Measurements from ENCODE around the gene WIZ.
A peak's percentile ranks its signal among the peaks of the same experiment; 100 is the strongest.
"Not testable (repeated sequence)": the region's sequence is repeated elsewhere in the genome, so short reads cannot be mapped to it uniquely, and the experiment has no call there.

WIZ gene

DNA sequence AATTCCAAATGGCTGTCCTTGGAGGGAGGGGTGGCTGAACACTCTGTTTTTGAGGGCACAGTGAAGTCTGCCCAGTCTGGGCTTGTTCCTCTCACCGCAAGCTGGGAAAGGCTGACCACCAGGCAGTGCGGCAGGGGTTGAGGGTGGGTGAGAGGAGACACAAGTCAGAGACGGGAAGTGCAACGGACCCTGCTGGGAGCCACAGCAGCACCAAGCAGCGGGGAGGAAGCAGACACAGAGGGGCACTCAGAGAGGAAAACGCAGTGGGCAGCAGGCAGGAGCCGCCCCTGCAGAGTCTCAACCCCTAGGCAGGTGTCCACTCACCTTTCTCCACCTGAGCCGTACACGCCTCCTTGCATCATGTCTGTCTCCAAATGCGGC is 46.6 kb downstream of the WIZ start:
- no peak for DNase-seq (ENCODE audit: low spot score)

DNA sequence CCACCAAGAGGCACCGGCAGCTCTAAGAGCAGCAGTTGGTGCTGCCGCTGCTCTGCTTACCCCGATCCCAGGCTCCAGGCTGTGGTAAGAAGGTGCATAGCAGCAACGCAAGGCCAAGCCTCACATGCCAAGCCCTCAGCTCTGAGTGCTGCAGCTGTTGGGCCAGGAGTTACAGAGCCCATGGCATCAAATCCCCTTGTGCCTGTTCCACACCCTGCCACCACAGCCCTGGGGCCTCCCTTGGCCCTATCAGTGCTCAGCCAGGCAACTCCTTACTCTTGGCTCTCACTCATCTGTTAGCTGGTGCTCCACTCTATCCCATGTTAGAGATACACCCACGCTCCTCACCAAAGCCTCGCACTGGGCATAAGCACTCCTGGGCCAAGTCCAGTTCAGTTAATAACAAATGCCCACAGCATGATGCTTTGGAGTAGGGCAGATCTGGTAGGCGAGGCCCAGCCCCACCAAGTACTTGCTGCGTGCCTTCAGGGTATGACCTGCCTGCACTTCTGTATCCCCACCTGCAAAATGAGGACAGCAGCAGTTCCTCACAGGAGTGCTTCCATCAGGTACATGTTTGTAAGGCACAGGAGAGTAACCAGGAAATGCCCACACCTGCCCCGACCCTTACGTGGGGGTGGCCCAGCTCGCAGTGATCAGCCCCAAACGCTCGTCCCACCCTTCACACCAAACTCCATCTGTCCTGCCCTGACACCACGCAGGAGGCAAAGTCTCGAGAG is 47.2 kb downstream of the WIZ start:
- no peak for DNase-seq (ENCODE audit: low spot score)

DNA sequence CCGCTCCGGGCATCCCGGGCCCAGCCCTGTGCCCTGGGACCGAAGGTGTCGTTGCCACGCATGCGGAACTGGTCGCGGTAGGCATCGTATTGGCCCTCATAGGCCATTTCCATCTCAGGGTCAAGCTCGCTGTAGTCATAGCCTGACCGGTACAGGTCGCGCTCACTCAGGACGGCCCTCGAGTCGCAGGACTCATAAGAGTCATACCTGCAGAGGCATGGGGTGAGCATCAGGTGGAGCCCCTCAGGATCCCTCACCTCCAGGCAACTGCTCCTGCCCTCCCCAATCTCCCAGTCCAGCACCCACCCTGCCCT is 48.4 kb downstream of the WIZ start:
- no peak for DNase-seq (ENCODE audit: low spot score)

DNA sequence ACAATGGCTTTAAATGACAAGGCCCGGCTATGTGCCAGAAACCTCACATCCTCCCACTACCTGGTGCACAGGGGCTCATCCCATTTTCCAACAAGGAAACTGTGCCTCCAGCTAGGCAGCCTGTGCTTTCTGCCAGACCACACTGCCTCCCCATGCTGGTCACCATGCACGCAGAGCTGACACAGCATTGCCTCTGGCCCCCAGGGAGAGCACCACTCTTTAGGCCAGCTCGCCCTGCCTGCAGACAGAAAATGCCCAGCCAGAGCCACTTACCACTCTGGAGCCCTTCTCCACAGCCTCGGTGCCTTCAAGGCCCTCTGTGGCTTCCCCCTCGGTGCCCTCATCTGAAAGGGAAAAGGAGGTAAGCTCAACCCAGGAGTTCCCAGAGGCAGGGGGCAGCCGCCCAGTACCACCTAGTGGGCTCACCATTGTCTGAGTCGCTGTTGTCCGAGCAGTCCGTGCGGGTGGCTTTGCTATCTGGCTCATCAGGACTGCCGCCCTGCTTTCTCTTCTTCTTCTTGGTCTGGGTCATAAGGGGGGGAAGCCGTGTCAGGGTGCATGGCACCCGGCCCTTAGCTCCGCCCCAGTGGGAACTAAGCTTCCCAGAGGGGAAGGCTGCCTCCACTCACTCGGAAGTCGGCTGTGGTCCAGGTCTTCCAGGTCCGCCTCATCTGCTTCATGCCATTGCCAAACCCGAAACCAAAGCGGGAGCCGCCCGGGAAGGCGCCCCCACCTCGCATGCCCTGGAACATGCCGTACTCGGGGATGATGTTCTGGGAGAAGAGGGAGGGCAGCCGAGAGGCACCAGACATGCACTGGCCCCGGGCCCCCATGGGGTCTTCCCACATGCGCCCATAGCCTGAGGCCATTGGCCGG is 49.0 kb downstream of the WIZ start:
- DNase-seq (ENCODE audit: low spot score): no peak

- no peak for DNase-seq (ENCODE audit: low spot score)
Observed at GRCh38 chr19:15399635-15400034, 50.1 kb downstream of the WIZ start.

DNA sequence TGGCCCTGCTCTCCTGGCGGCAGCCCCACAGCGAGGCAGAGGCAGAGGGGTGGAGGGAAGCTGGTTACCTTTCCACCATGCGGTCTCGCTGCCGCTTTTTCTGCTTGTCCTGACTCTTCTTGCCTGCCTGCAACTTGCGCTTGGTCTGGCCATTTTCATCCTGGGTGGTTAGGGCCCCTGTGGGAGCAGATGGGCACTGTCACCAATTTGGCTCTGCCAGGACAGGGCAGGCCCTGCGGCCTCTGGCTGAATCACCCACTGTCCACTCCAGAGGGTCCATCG is 50.6 kb downstream of the WIZ start:
- no peak for DNase-seq (ENCODE audit: low spot score)

GRCh38 chr19:15398501-15399233 is 51.1 kb downstream of the WIZ start:
- DNase-seq (ENCODE audit: low spot score): no peak

DNA sequence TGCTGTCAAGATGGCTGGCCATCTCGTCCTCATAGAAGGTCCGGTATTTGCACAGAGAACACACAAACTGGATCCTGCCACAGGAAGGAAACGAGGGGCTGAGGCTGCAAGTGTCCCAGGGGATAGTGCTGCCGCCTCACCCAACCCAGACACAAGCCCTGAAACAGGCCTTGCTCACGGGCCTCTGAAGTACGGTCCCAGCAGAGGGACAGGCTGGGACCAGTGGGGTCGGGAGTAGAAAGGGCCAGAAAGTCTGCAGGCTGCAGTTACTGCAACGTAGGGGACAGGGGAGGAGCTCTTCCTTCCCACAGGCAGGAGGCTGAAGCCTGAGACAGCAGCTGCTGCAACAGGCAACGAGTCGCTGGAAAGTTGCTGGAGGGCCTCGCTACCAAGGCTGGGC is 52.0 kb downstream of the WIZ start:
- DNase-seq (ENCODE audit: low spot score): no peak

DNA sequence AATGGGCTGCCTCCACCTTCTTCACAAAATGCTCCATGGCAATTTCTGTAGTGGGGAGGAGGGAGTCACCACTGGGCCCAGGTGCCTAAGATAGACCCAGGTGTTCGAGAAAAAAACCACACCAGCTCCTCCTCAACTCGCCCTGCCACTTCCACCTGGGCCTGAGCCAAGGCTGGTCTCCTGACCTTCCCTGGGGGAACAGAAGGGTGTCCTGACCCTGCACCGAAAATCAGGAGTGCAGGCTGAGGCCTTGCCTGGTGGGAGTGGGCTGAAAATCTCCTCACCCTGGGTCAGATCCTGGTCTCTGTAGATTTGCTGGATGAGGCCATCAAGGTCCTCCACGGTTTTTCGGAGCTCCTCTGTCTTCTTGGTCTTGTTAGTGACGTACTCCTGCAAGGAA is 52.5 kb downstream of the WIZ start:
- DNase-seq (ENCODE audit: low spot score): no peak

DNA sequence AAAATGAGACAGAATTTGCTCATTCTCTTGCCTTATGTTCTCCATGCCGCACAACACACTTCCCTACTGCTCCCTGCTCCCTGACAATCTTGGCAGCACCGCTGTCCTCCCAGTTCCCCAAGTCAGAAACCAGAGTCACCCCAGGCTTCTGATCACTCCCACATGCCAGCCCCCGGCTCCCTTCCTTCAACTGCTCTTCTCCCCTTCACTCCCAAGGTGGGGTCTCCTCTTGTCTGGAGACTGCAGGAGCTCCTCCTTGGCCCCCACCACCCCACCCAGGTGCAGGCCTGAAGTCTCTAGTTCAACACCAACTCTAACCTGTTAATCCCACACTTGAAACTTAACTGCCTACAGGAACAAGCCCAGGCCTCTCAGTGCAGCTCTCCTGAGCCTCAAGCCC is 53.3 kb downstream of the WIZ start:
- DNase-seq (ENCODE audit: low spot score): no peak

DNA sequence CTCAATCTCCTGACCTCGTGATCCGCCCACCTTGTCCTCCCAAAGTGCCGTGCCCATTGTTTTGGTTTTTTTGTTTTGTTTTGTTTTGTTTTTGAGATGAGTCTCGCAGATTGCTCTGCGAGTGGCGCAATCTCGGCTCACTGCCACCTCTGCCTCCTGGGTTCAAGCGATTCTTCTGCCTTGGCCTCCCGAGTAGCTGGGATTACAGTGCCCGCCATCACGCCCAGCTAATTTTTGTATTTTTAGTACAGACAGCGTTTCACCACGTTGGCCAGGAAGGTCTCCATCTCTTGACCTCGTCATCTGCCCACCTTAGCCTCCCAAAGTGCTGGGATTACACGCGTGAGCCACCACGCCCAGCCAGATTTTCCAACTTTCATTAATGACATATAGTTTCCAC is 54.5 kb downstream of the WIZ start:
- not testable (repeated sequence) for DNase-seq (ENCODE audit: low spot score)

DNA sequence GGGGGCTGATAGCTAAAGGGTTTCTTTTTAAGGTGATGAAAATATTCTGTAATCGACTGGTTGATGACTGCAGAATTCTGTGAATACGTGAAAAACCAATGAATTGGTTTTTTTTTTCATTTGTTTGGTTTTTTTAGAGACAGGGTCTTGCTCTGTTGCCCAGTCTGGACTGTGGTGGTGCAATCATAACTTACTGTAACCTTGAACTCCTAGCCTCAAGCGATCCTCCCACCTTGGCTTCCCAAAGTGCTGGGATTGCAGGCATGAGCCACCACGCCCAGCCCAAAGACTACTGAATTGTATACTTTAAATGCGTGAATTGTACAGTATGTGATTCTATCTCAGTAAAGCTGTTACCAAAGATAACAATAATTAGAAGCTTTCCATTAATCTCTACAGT is 55.3 kb downstream of the WIZ start:
- no peak for DNase-seq (ENCODE audit: low spot score)

DNA sequence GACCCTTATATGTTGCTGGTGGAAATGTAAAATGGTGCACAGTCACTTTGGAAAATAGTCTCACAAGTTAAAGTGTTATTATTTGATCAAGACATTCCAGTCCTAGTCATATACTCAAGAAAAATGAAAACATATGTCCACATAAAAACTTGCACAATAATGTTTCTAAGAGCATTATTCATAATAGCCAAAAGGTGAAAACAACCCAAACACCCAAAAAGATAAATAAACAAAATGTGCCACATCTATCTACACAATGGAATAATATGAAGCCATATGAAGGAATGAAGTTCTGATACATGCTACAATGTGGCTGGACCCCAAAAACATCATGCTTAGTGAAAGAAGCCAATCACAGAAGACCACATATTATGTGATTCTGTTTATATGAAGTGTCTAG is 55.8 kb downstream of the WIZ start:
- peak; percentile 22 for DNase-seq (ENCODE audit: low spot score)

DNA sequence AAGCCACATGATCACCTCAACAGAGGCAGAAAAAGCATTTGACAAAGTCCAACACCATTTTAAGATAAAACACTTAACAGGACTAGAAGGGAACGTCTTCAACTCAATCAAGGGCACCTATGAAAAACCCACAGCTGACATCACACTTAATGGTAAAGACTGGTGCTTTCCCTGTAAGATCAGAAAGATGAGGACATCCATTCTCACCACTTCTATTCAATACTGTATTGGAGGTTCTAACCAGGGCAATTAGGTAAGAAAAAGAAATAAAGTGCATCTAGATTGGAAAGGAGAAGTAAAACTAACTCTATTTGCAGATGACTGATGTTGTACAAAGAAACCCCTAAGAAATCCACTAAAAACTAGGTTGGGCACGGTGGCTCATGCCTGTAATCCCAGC is 58.9 kb downstream of the WIZ start:
- DNase-seq (ENCODE audit: low spot score): no peak

- no peak for DNase-seq (ENCODE audit: low spot score)
Observed at GRCh38 chr19:15381864-15382263, 67.9 kb downstream of the WIZ start.

- DNase-seq (ENCODE audit: low spot score): no peak
Observed at GRCh38 chr19:15381429-15381828, 68.3 kb downstream of the WIZ start.

DNA sequence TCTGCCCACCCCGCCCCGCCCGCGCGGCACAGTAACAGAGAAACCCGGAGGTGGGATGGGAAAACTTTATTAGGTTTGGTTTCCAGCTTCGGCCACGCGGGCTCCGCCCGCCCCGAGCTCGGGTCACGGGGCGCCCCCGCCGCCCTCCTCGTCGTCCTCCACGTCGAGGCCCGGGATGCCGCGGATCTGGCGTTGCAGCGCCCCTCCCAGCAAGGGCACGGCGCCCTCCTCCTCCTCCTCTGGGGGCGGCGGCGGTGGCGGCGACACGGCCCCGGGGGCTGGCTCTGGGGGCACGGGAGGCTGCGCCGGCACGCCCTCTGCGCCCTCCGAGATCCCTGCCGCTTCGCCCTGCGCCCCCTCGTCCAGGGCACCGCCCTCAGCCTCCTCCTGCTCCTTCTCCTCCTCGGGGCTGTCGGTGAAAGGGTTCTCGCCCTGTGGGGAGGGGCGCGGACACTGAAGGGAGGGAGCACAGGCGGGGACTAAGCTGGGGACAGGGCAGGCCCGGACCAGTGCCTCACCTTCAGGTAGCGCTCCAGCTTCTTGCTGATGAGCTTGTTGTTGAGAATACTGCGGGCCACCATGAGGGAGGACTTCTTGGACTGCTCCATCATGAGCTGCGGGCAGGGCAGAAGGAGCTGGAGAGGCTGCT is 69.6 kb downstream of the WIZ start:
- no peak for DNase-seq (ENCODE audit: low spot score)

- DNase-seq (ENCODE audit: low spot score): peak; percentile 100
Observed at GRCh38 chr19:15379083-15379998, 70.4 kb downstream of the WIZ start, which contains the start of gene AKAP8. TSS of gene AKAP8 (minus strand) at chr19:15379787. CDS start at chr19:15379731, 56 bp downstream.

DNA sequence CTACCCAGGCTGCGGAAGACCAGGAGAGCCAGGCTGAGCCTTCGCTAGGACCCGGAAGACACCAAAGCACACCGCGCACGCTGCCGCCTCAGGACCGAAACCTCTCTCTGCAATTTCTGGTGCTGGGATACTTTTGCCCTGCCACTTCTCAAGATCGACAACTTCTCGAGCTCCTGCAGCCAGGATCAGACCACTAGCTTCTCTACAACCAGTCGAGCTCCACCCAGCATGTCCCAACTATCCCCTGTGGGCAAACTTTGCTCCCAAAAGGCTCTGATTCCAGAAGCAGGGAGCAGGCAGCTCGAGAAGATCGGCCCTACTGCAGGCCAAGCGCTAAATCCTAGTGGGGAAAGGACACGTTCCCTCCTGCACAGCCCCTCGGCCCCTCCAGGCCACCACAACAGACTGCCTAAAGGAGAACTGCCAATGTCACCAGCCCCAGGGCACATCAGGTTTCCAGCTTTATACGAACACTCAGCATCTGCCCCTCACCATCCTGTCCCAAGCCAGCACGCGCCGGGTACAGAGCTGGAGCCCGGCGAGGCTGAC is 71.1 kb downstream of the WIZ start:
- DNase-seq (ENCODE audit: low spot score): peak; percentile 69

DNA sequence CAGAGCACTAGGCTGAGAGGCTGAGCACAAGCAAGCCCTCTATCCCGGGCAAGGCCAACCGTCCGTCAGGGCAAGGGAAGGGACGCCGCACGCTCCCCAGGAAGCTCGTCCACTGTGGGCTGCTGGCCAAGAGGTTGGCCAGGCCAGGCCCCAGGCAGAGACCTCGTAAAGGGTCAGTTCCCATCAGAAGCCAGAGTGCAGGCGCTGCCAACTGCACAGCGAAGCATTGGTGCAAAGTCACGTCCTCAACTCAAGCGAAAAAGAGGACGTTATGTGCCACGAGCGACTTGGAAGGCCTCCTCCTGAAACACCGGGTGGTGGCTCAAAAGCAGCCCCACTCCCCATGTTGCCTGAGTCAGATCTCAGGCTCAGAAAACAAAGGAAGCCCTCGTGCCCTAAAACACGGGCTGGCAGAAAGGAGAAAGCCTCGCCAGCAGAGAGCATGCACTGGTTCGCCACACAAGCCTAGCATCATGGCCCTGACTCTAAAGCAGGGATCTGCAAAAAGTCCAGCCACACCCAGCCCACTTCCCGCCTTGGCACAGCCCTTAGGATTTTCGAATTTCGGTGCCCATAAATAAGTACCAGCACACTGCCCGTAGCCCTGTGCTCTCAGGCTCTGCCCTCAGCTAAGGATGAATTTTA is 74.8 kb downstream of the WIZ start:
- no peak for DNase-seq (ENCODE audit: low spot score)

Data from AG20443 (cell line).